B cell (primary cell): ENCODE measurements around the gene LRRC40. TPM values are rescaled to one million over a fixed set of nuclear protein-coding genes. Genes with fewer than 3 reads are reported as not detected.

Experiments used
- ATAC-seq: fragments of 200-7000 bp; cut with Tn5 transposase; one replicate; pipeline ENCODE4 v1.10.0; 2021; ENCODE audit warnings: low read depth, mild to moderate bottlenecking, moderate number of reproducible peaks, moderate library complexity
- CTCF ChIA-PET: fragments of 350-600 bp; sonication (Branson Sonifier 250); formaldehyde crosslinking; loops from one replicate; lab custom pipeline; 2021; ENCODE audit warnings: antibody characterized with exemption, inconsistent platforms; lab: Charles Lee
- POLR2A ChIA-PET: fragments of 350-600 bp; sonication (Branson Sonifier 250); formaldehyde crosslinking; loops from one replicate; lab custom pipeline; 2021; ENCODE audit warnings: antibody characterized with exemption; lab: Charles Lee
- DNase-seq: peaks from one replicate; pipeline ENCODE4 v3.0.0; 2013
- H2AFZ ChIP-seq: 2 replicates; pipeline ENCODE4 v1.6.1; 2012; ENCODE audit warnings: mild to moderate bottlenecking, low read depth, low read length; ENCODE audit not compliant: insufficient read depth, poor library complexity, severe bottlenecking
- H3K27ac ChIP-seq, 2 donors: 1 replicate in 1 of 2; 2 replicates in 1 of 2; pipeline ENCODE4 v1.5.1; 2012 to 2013; ENCODE audit warnings: low read length in 2 of 2, mild to moderate bottlenecking in 2 of 2, moderate library complexity in 1 of 2
- H3K27me3 ChIP-seq, 4 experiments: fragments of 200-600 bp in 1 of 4; sonication (generic) in 1 of 4; replicated peaks in 1 of 4; 1 replicate in 2 of 4; 2 replicates in 2 of 4; pipeline versions ENCODE4 v1.6.1 to v1.7.0; 2013 to 2016; ENCODE audit warnings: low read length in 3 of 4, mild to moderate bottlenecking in 2 of 4, mixed read lengths in 1 of 4, moderate library complexity in 1 of 4; ENCODE audit not compliant: insufficient read depth in 4 of 4, control insufficient read depth in 3 of 4; ENCODE audit errors: control extremely low read depth in 1 of 4
- H3K36me3 ChIP-seq, 2 experiments: replicated peaks in 1 of 2; 1 replicate in 1 of 2; 2 replicates in 1 of 2; pipeline versions ENCODE4 v1.6.1 to v1.7.1; 2013; ENCODE audit warnings: low read length in 1 of 2; ENCODE audit not compliant: insufficient read depth in 2 of 2, control insufficient read depth in 1 of 2; ENCODE audit errors: control extremely low read depth in 1 of 2, extremely low read depth in 1 of 2
- H3K4me1 ChIP-seq, 2 donors: fragments of 200-600 bp in 1 of 2; sonication (generic) in 1 of 2; 1 replicate in 1 of 2; 2 replicates in 1 of 2; pipeline versions ENCODE4 v1.5.1 to v1.6.1; 2013 to 2017; ENCODE audit warnings: low read length in 2 of 2; ENCODE audit not compliant: control insufficient read depth in 2 of 2, insufficient read depth in 2 of 2
- H3K4me2 ChIP-seq: replicated peaks from 2 replicates; pipeline ENCODE3; 2012; ENCODE audit warnings: mild to moderate bottlenecking, low read depth, low read length; ENCODE audit not compliant: poor library complexity, severe bottlenecking
- H3K4me3 ChIP-seq, 5 experiments: fragments of 200-600 bp in 1 of 5; sonication (generic) in 1 of 5; 1 replicate in 3 of 5; 2 replicates in 2 of 5; pipeline versions ENCODE4 v1.5.1 to v1.7.0; 2011 to 2016; ENCODE audit warnings: low read length in 4 of 5, mild to moderate bottlenecking in 4 of 5, low read depth in 2 of 5, control low read depth in 1 of 5, moderate library complexity in 1 of 5; ENCODE audit not compliant: insufficient read depth in 1 of 5; ENCODE audit errors: control extremely low read depth in 1 of 5, extremely low read depth in 1 of 5
- H3K79me2 ChIP-seq: fragments of 200-600 bp; sonication (generic); one replicate; pipeline ENCODE4 v1.6.0; 2016; ENCODE audit warnings: low read length; ENCODE audit not compliant: control insufficient read depth, insufficient read depth
- H3K9ac ChIP-seq: fragments of 200-600 bp; sonication (generic); 2 replicates; pipeline ENCODE4 v1.6.1; 2017; ENCODE audit warnings: mild to moderate bottlenecking, low read length, moderate library complexity
- H3K9me3 ChIP-seq, 3 donors: one replicate each; pipeline versions ENCODE4 v1.6.1 to v1.7.1; 2013; ENCODE audit warnings: low read length in 2 of 3; ENCODE audit not compliant: control insufficient read depth in 2 of 3, insufficient read depth in 1 of 3; ENCODE audit errors: control extremely low read depth in 1 of 3
- H4K20me1 ChIP-seq: 2 replicates; pipeline ENCODE4 v1.6.0; 2012; ENCODE audit warnings: mild to moderate bottlenecking, low read length; ENCODE audit not compliant: insufficient read depth, control insufficient read depth, poor library complexity, severe bottlenecking
- H3K27ac Mint-ChIP-seq: one replicate; pipeline ENCODE4 v1.8.0; 2021; ENCODE audit warnings: mixed read lengths
- H3K27me3 Mint-ChIP-seq: one replicate; pipeline ENCODE4 v1.8.0; 2021; ENCODE audit warnings: mixed read lengths
- H3K4me1 Mint-ChIP-seq: one replicate; pipeline ENCODE4 v1.8.0; 2021; ENCODE audit warnings: mixed read lengths
- H3K4me3 Mint-ChIP-seq: one replicate; pipeline ENCODE4 v1.8.0; 2021; ENCODE audit warnings: mixed read lengths
- H3K9me3 Mint-ChIP-seq: one replicate; pipeline ENCODE4 v1.8.0; 2022; ENCODE audit warnings: mixed read lengths; ENCODE audit not compliant: insufficient read depth
- EZH2 ChIP-seq: IDR thresholded peaks from 2 replicates; pipeline ENCODE4 v1.6.1; 2012; ENCODE audit warnings: borderline replicate concordance, low read depth, mild to moderate bottlenecking, moderate library complexity, low read length; ENCODE audit not compliant: insufficient read depth, poor library complexity, severe bottlenecking
- WGBS: methylation state at CpG from one replicate; pipeline ENCODE4 v1.1.5; 2013; ENCODE audit warnings: missing lambda C conversion rate; ENCODE audit not compliant: insufficient coverage; 5-methylcytosine and 5-hydroxymethylcytosine counted together
- intact Hi-C: fragments of 100-400 bp; cut with micrococcal nuclease; formaldehyde crosslinking; loops from one replicate; pipeline ENCODE4 v1.10.0; 2022
- polyA plus RNA-seq: library from polyadenylated mRNA; depleted of rRNA; stranded (reverse); fragments of >200 nt; gene quantifications from 2 replicates; pipeline ENCODE4 v1.2.3, GENCODE V29; 2012
- total RNA-seq, 2 donors: library from RNA; stranded (reverse); fragments of 120-200 nt in 1 of 2; gene quantifications; 1 replicate in 1 of 2; 2 replicates in 1 of 2; pipeline versions ENCODE4 v1.2.3 to v1.2.4, GENCODE V29; 2013 to 2022
- TF ChIP-seq, protein P1 (sequence below): fragments of 200-600 bp; IDR thresholded peaks from one replicate; pipeline ENCODE4 v1.8.0; 2022; ENCODE audit warnings: antibody characterized with exemption, mild to moderate bottlenecking

Gene LRRC40
- total and polyA plus RNA-seq, 2 donors (not counting 1 experiment from before 2014, with no cell fraction given), result 4.4 to 14.5 TPM

- H3K4me3 Mint-ChIP-seq, result no peak overlapping the region
- Histone ChIP-seq H3K27ac (no peak overlapping the region), H3K36me3 (peaks cover 6 to 87% of the 10 kb centered on the region in 2 experiments), H3K79me2 (peaks cover 26% of the 10 kb centered on the region), H3K4me3 (no peak overlapping the region), H2AFZ (no peak overlapping the region), H3K9ac (no peak overlapping the region), H4K20me1 (peaks cover 19% of the 10 kb centered on the region), H3K4me1 (peaks cover 0 to 3% of the 10 kb centered on the region in 2 donors), H3K4me2 (no peak overlapping the region), H3K9me3 (no peaks in the 10 kb centered on the region), H3K27me3 (no peaks in the 10 kb centered on the region)
- ChIA-PET POLR2A (no interaction called here), CTCF (no interaction called here)
- TF ChIP-seq, protein P1, sequence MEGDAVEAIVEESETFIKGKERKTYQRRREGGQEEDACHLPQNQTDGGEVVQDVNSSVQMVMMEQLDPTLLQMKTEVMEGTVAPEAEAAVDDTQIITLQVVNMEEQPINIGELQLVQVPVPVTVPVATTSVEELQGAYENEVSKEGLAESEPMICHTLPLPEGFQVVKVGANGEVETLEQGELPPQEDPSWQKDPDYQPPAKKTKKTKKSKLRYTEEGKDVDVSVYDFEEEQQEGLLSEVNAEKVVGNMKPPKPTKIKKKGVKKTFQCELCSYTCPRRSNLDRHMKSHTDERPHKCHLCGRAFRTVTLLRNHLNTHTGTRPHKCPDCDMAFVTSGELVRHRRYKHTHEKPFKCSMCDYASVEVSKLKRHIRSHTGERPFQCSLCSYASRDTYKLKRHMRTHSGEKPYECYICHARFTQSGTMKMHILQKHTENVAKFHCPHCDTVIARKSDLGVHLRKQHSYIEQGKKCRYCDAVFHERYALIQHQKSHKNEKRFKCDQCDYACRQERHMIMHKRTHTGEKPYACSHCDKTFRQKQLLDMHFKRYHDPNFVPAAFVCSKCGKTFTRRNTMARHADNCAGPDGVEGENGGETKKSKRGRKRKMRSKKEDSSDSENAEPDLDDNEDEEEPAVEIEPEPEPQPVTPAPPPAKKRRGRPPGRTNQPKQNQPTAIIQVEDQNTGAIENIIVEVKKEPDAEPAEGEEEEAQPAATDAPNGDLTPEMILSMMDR, result no peak
- TF ChIP-seq EZH2, result no peak
- intact Hi-C loops, result no loop called here
- WGBS, result no CpG with 5 or more reads among the region's 4 CpGs
- DNase-seq (no peak), ATAC-seq (no peak)
- H3K27ac Mint-ChIP-seq, result no peak overlapping the region
- H3K4me1 Mint-ChIP-seq, result peaks cover 14% of the 10 kb centered on the region
- H3K27me3 Mint-ChIP-seq, result no peaks in the 10 kb centered on the region
- no peaks in the 10 kb centered on the region for H3K9me3 Mint-ChIP-seq
Observed at GRCh38 chr1:70231475-70231874, 26.1 kb upstream of the LRRC40 start.

DNA sequence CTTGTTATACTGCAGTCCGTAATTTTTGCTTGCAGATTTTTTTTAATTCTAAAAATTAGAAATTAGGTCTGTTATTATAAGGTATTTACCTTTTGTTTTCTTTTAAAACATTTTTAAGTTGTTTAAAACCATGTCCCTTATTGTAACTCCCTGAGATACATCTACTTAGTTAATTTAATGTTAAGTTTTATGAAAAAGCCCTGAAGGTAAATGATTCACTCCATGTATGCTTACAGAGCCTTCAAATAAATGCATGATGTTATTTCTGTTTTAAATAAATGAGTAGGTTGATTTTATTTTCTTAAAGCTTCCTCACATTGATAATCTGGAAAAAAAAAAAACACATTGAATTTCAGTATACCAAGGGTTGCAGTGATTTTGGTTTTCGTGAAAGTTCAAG, 23.3 kb upstream of the LRRC40 start:
- no peak overlapping the region for H3K9ac ChIP-seq
- H3K36me3 ChIP-seq, result peaks cover 7 to 78% of the 10 kb centered on the region in 2 experiments
- peaks cover 49% of the 10 kb centered on the region for H3K79me2 ChIP-seq
- Mint-ChIP-seq H3K4me3 (no peak overlapping the region), H3K4me1 (peaks cover 28% of the 10 kb centered on the region), H3K9me3 (no peaks in the 10 kb centered on the region), H3K27ac (no peak overlapping the region), H3K27me3 (no peaks in the 10 kb centered on the region)
- no peak for ATAC-seq
- TF ChIP-seq EZH2, result no peak
- TF ChIP-seq, protein P1, result no peak
- H4K20me1 ChIP-seq, result peaks cover 19% of the 10 kb centered on the region
- no peak overlapping the region for H3K4me3 ChIP-seq
- H3K27ac ChIP-seq, result no peak overlapping the region
- H3K9me3 ChIP-seq, result no peaks in the 10 kb centered on the region
- DNase-seq, result no peak
- no CpG with 5 or more reads among the region's 2 CpGs for WGBS
- H3K27me3 ChIP-seq, result no peaks in the 10 kb centered on the region
- no peak overlapping the region for H3K4me2 ChIP-seq
- intact Hi-C loops, result no loop called here
- POLR2A ChIA-PET, result no interaction called here
- peaks cover 0 to 10% of the 10 kb centered on the region in 2 donors for H3K4me1 ChIP-seq
- no peak overlapping the region for H2AFZ ChIP-seq
- CTCF ChIA-PET, result no interaction called here
